ENCODE results near the gene SLC25A12. TPM values are rescaled to one million over a fixed set of nuclear protein-coding genes. Genes with fewer than 3 reads are reported as not detected.

SLC25A12 gene
- total RNA-seq, 2 experiments from 2014 or later = 8.7 to 9.5 TPM

DNA sequence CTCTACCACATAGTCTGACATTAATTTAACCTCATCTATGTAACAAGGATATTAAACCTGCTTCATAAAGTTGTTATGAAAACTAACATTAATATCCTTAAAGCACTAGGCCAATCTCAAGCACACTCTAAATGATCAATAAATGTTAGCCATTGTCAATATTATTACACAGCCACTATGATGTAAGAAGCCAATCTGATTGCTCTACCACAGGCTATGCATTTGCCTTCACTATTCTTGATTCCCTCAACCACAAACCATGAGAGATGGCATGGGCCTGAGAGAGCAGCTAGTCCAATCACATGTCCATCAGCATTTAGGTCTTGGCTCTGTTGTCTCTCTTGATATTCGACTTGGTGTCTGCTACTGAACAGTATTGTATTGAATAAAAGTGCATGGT, 4.2 kb downstream of the SLC25A12 start:
- H3K36me3 ChIP-seq (ENCODE audit: insufficient read depth, low read length) = peaks cover 6% of the 10 kb centered on the region
- no peak for DNase-seq
- ChIA-PET POLR2A (interaction anchor here (0.8 kb wide), 1 partner anchor 11 kb away, joined by 3 read pairs; no protein-coding TSS in a partner anchor), CTCF (no interaction called here)
- TF ChIP-seq CTCF (IDR thresholded peaks at IDR 0.05) = no peak
- H3K4me1 ChIP-seq (ENCODE audit: insufficient read depth, low read length) = peaks cover 6% of the 10 kb centered on the region
- Mint-ChIP-seq H3K4me3 (no peak overlapping the region), H3K27me3 (no peaks in the 10 kb centered on the region), H3K36me3 (ENCODE audit: low read depth) (peaks cover 45% of the 10 kb centered on the region), H3K9me3 (no peaks in the 10 kb centered on the region), H3K4me1 (ENCODE audit: low read depth) (peaks cover 49% of the 10 kb centered on the region), H3K27ac (no peak overlapping the region)
- intact Hi-C loops (cut with DNase I, micrococcal nuclease) = loop anchor here in 1 of 2 experiments (10.0 kb wide), 1 partner anchor 665 kb away; the partner anchor contains the start of gene PDK1
- H3K27ac ChIP-seq (ENCODE audit: low read depth in 1 of 2, low read length in 2 of 2) = no peak overlapping the region
- H3K4me3 ChIP-seq (ENCODE audit: low read length) = no peak overlapping the region
- H3K27me3 ChIP-seq (ENCODE audit: control insufficient read depth in 1 of 2, insufficient read depth in 2 of 2, low read length in 2 of 2) = no peaks in the 10 kb centered on the region
- no peak for ATAC-seq (ENCODE audit: poor library complexity)
- H3K9me3 ChIP-seq (ENCODE audit: control insufficient read depth in 1 of 2, insufficient read depth in 1 of 2, low read length in 2 of 2) = no peaks in the 10 kb centered on the region

DNA sequence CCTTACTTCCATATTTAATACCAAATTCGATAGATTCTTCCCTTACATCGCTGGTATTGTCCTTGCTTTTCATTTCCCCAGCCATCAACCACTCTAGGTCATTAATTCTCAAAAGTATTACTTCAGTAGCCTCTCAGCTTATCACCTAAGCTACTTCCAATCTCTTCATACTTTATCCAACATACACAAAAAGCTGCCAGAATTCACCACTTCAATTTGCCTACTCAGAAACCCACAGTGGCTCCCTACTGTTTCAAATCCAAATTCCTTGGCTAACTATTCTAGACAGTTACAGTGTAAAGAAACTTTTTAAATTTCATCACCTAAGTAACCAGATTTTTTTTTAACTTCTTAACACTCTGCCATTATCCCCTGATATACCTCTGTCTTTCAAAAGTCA, 4.7 kb downstream of the SLC25A12 start:
- H3K4me1 Mint-ChIP-seq (ENCODE audit: low read depth) = peaks cover 44% of the 10 kb centered on the region
- DNase-seq (no peak), ATAC-seq (ENCODE audit: poor library complexity) (no peak)
- H3K36me3 Mint-ChIP-seq (ENCODE audit: low read depth) = peaks cover 41% of the 10 kb centered on the region
- Histone ChIP-seq H3K36me3 (ENCODE audit: insufficient read depth, low read length) (peaks cover 6% of the 10 kb centered on the region), H3K27ac (ENCODE audit: low read depth in 1 of 2, low read length in 2 of 2) (no peak overlapping the region), H3K9me3 (ENCODE audit: control insufficient read depth in 1 of 2, insufficient read depth in 1 of 2, low read length in 2 of 2) (no peaks in the 10 kb centered on the region), H3K4me3 (ENCODE audit: low read length) (no peak overlapping the region), H3K27me3 (ENCODE audit: control insufficient read depth in 1 of 2, insufficient read depth in 2 of 2, low read length in 2 of 2) (no peaks in the 10 kb centered on the region), H3K4me1 (ENCODE audit: insufficient read depth, low read length) (peaks cover 6% of the 10 kb centered on the region)
- H3K27me3 Mint-ChIP-seq = no peaks in the 10 kb centered on the region
- ChIA-PET POLR2A (interaction anchor here (0.8 kb wide), 1 partner anchor 10 kb away, joined by 3 read pairs; no protein-coding TSS in a partner anchor), CTCF (interaction anchor here (1.2 kb wide), 1 partner anchor 20 kb away, joined by 4 read pairs; no protein-coding TSS in a partner anchor)
- intact Hi-C loops (cut with DNase I, micrococcal nuclease) = no loop called here
- H3K4me3 Mint-ChIP-seq = no peak overlapping the region
- TF ChIP-seq CTCF (IDR thresholded peaks at IDR 0.05) = no peak
- H3K9me3 Mint-ChIP-seq = no peaks in the 10 kb centered on the region
- no peak overlapping the region for H3K27ac Mint-ChIP-seq

GRCh38 chr2:171883275-171883893, 10.7 kb downstream of the SLC25A12 start:
- Mint-ChIP-seq H3K27me3 (no peaks in the 10 kb centered on the region), H3K4me3 (no peak overlapping the region), H3K36me3 (ENCODE audit: low read depth) (peaks cover 11% of the 10 kb centered on the region), H3K4me1 (ENCODE audit: low read depth) (peaks cover 37% of the 10 kb centered on the region), H3K9me3 (no peaks in the 10 kb centered on the region), H3K27ac (no peak overlapping the region)
- Histone ChIP-seq H3K4me1 (ENCODE audit: insufficient read depth, low read length) (no peaks in the 10 kb centered on the region), H3K27ac (ENCODE audit: low read depth in 1 of 2, low read length in 2 of 2) (no peak overlapping the region), H3K36me3 (ENCODE audit: insufficient read depth, low read length) (no peaks in the 10 kb centered on the region), H3K27me3 (ENCODE audit: control insufficient read depth in 1 of 2, insufficient read depth in 2 of 2, low read length in 2 of 2) (no peaks in the 10 kb centered on the region), H3K9me3 (ENCODE audit: control insufficient read depth in 1 of 2, insufficient read depth in 1 of 2, low read length in 2 of 2) (no peaks in the 10 kb centered on the region), H3K4me3 (ENCODE audit: low read length) (no peak overlapping the region)
- no peak for DNase-seq
- TF ChIP-seq CTCF (IDR thresholded peaks at IDR 0.05) = no peak
- POLR2A ChIA-PET = interaction anchor here (0.7 kb wide), 1 partner anchor 11 kb away, joined by 3 read pairs; the partner anchor contains the start of gene SLC25A12
- ATAC-seq (ENCODE audit: poor library complexity) = no peak
- intact Hi-C loops (cut with DNase I, micrococcal nuclease) = no loop called here
- CTCF ChIA-PET = interaction anchor here (0.6 kb wide), 1 partner anchor 439 kb away, joined by 3 read pairs; no protein-coding TSS in a partner anchor
